Activated naive CD4-positive, alpha-beta T cell treated with Interleukin-2 at 50 U/mL for 16 hours (primary cell): ENCODE data around the gene RAB44.

ENCODE experiments used
- DNase-seq: peaks from one replicate; pipeline ENCODE4 v3.0.0-alpha.2; 2020

Gene RAB44

GRCh38 chr6:36754582-36755434 lies 57.2 kb downstream of the RAB44 start:
- no peak for DNase-seq

- DNase-seq = peak; percentile 81
These were observed 58.1 kb downstream of the RAB44 start for GRCh38 chr6:36755435-36756348.

- no peak for DNase-seq
These were observed 59.2 kb downstream of the RAB44 start for GRCh38 chr6:36756786-36757185.

GRCh38 chr6:36757206-36757605 lies 59.6 kb downstream of the RAB44 start:
- peak; percentile 50 for DNase-seq

- no peak for DNase-seq
These were observed 60.4 kb downstream of the RAB44 start for GRCh38 chr6:36757943-36758508.

GRCh38 chr6:36758516-36759147 lies 61.0 kb downstream of the RAB44 start:
- no peak for DNase-seq

- peak; percentile 84 for DNase-seq
These were observed 61.6 kb downstream of the RAB44 start for GRCh38 chr6:36759148-36759759.

GRCh38 chr6:36760685-36761435 lies 63.2 kb downstream of the RAB44 start:
- no peak for DNase-seq

GRCh38 chr6:36762123-36762522 lies 64.5 kb downstream of the RAB44 start:
- no peak for DNase-seq

- DNase-seq = no peak
These were observed 67.6 kb downstream of the RAB44 start for GRCh38 chr6:36765190-36765589.

GRCh38 chr6:36765594-36766398 lies 68.2 kb downstream of the RAB44 start:
- DNase-seq = peak; percentile 80

- DNase-seq = no peak
These were observed 68.8 kb downstream of the RAB44 start for GRCh38 chr6:36766399-36766945.

GRCh38 chr6:36769183-36769675 lies 71.6 kb downstream of the RAB44 start:
- no peak for DNase-seq

GRCh38 chr6:36769676-36770499 lies 72.3 kb downstream of the RAB44 start:
- peak; percentile 24 for DNase-seq

GRCh38 chr6:36771145-36771544 lies 73.5 kb downstream of the RAB44 start:
- no peak for DNase-seq

- no peak for DNase-seq
These were observed 74.8 kb downstream of the RAB44 start for GRCh38 chr6:36772397-36772796.

- DNase-seq = no peak
These were observed 76.7 kb downstream of the RAB44 start for GRCh38 chr6:36774331-36774730.

GRCh38 chr6:36776167-36776566 lies 78.5 kb downstream of the RAB44 start:
- DNase-seq = no peak

- DNase-seq = no peak
These were observed 80.2 kb downstream of the RAB44 start for GRCh38 chr6:36777801-36778200.
